Activated CD4-positive, CD25-positive, alpha-beta regulatory T cell treated with anti-CD3 and anti-CD28 coated beads, Interleukin-2, amount 50 U/mL, for 72 hours (primary cell): ENCODE measurements around the gene SLC45A1.
"Not testable (repeated sequence)": the region's sequence is repeated elsewhere in the genome, so short reads cannot be mapped to it uniquely, and the experiment has no call there.

Experiments
- DNase-seq: peaks from one replicate; pipeline ENCODE4 v3.0.0; 2021

Gene SLC45A1

GRCh38 chr1:8317647-8318381 lies at the start of gene SLC45A1:
TSS of gene SLC45A1 (plus strand) at chr1:8318114. CDS start at chr1:8324330, 6,216 bp downstream.
- DNase-seq: peak; percentile 82

- DNase-seq: no peak
Measured at GRCh38 chr1:8273036-8273435, 44.9 kb upstream of the SLC45A1 start.

GRCh38 chr1:8274352-8274751 lies 43.6 kb upstream of the SLC45A1 start:
- no peak for DNase-seq

GRCh38 chr1:8276173-8276914 lies 41.6 kb upstream of the SLC45A1 start:
- DNase-seq: no peak

GRCh38 chr1:8276932-8277331 lies 41.0 kb upstream of the SLC45A1 start:
- no peak for DNase-seq

- not testable (repeated sequence) for DNase-seq
Measured at GRCh38 chr1:8278677-8279076, 39.2 kb upstream of the SLC45A1 start.

GRCh38 chr1:8281843-8282509 lies 35.9 kb upstream of the SLC45A1 start:
- no peak for DNase-seq

GRCh38 chr1:8283058-8283884 lies 34.6 kb upstream of the SLC45A1 start:
- DNase-seq: no peak

- DNase-seq: no peak
Measured at GRCh38 chr1:8284127-8284526, 33.8 kb upstream of the SLC45A1 start.

- DNase-seq: no peak
Measured at GRCh38 chr1:8285103-8285502, 32.8 kb upstream of the SLC45A1 start.

GRCh38 chr1:8285965-8286364 lies 31.9 kb upstream of the SLC45A1 start:
- DNase-seq: no peak

- DNase-seq: no peak
Measured at GRCh38 chr1:8293118-8293517, 24.8 kb upstream of the SLC45A1 start.

GRCh38 chr1:8293641-8294169 lies 24.2 kb upstream of the SLC45A1 start:
- no peak for DNase-seq

- DNase-seq: no peak
Measured at GRCh38 chr1:8294170-8294697, 23.7 kb upstream of the SLC45A1 start.

- DNase-seq: no peak
Measured at GRCh38 chr1:8297245-8297644, 20.7 kb upstream of the SLC45A1 start.

- no peak for DNase-seq
Measured at GRCh38 chr1:8299963-8300362, 18.0 kb upstream of the SLC45A1 start.

- DNase-seq: no peak
Measured at GRCh38 chr1:8302081-8302956, 15.6 kb upstream of the SLC45A1 start.

GRCh38 chr1:8303141-8303540 lies 14.8 kb upstream of the SLC45A1 start:
- DNase-seq: no peak

- no peak for DNase-seq
Measured at GRCh38 chr1:8303876-8304275, 14.0 kb upstream of the SLC45A1 start.

- DNase-seq: no peak
Measured at GRCh38 chr1:8307628-8308027, 10.3 kb upstream of the SLC45A1 start.

- DNase-seq: no peak
Measured at GRCh38 chr1:8311068-8311718, 6.7 kb upstream of the SLC45A1 start.
